ENCODE measurements around the gene LGMN. TPM values are rescaled to one million over a fixed set of nuclear protein-coding genes. Genes with fewer than 3 reads are reported as not detected.

Gene LGMN
- 2.5 TPM for total RNA-seq (2013)
- polyA plus RNA-seq (1 to 10 TPM; 1.7 to 3.3 (median 2.9) TPM), polyA minus RNA-seq (2.5 and 3.2 TPM in 2 replicates), total RNA-seq (13.7 to 101 (median 30.0) reads per million in 11 experiments)

DNA sequence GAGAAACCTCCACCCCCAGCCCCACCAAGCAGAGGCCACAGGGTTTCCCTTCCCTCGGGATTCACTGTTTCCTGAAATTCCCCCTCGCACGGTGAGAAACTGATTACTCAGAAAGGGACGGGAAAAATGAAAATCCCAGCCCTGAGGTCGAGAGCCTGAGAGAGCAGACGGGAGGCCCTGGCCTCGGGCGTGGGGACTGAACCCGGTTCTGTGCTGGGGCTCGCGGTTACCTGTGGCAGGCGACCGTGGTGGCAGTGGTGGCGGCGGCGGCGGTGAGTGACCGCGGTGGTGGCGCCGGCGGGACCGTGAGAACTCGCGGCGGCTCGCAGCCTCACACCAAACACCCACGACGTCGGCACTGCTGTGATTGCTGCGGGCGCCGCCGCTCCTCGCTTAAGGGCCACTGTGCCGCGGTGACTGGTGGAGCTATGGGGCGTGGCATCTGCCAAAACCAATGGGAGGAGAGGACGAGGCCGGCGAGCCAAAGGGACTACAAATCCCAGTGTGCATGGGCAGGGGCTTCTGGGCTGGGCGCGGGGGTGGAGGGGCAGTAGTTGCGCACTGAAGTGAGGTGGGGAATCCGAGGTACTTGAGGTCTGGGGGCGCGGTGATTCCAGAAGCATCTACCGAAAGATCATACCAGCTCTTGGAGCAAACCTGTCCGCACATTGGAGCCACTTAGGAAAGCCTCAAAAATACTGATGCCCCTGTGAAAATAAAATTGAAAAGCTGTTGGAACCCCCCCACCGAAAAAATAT, at the start of gene LGMN:
Gene LGMN, minus strand, starts transcription at position 369 of the 758 bp plus-strand sequence. CDS start 15,841 bp downstream, outside the sequence.
- Histone ChIP-seq H3K4me2 (replicated peaks; ENCODE audit: extremely low read depth, low read length, poor library complexity, severe bottlenecking) (peak within 1 kb of the TSS; percentile 82), H3K36me3 (replicated peaks in 1 of 2; ENCODE audit: control insufficient read depth in 1 of 2, insufficient read depth in 2 of 2, low read length in 2 of 2) (no peaks in the 10 kb centered on the region), H3K27me3 (ENCODE audit: control insufficient read depth in 2 of 2, insufficient read depth in 2 of 2, low read length in 2 of 2) (peaks cover 37 to 61% of the 10 kb centered on the region in 2 donors), H3K4me1 (ENCODE audit: control insufficient read depth in 1 of 2, insufficient read depth in 2 of 2, low read length in 2 of 2) (peaks cover 18 to 29% of the 10 kb centered on the region in 2 donors), H3K4me3 (replicated peaks in 1 of 3; ENCODE audit: low read depth in 2 of 3, low read length in 3 of 3) (peak within 1 kb of the TSS; percentile 23 to 73 (median 31)), H3K79me2 (ENCODE audit: insufficient read depth, low read length) (no peaks in the 10 kb centered on the region), H4K20me1 (ENCODE audit: insufficient read depth, low read length) (no peaks in the 10 kb centered on the region), H2AFZ (ENCODE audit: insufficient read depth, low read depth, low read length, poor library complexity, severe bottlenecking) (peak within 1 kb of the TSS; percentile 70), H3K27ac (ENCODE audit: low read depth in 1 of 2, low read length in 2 of 2) (no peak within 1 kb of the TSS), H3K9ac (ENCODE audit: insufficient read depth, low read length, poor library complexity, severe bottlenecking) (peak within 1 kb of the TSS; percentile 47), H3K9me3 (replicated peaks in 1 of 2; ENCODE audit: control insufficient read depth in 1 of 2, insufficient read depth in 1 of 2, low read length in 2 of 2) (peaks cover 11 to 19% of the 10 kb centered on the region in 2 donors)
- intact Hi-C loops (cut with micrococcal nuclease), result loop anchor here in 1 of 2 donors (1.0 to 5.0 kb wide), 2 partner anchors 13 to 39 kb away; no protein-coding TSS in a partner anchor
- 4% methylated on average over 39 of the region's 50 CpGs for WGBS (ENCODE audit: insufficient coverage)
- H3K4me3 Mint-ChIP-seq, result peak within 1 kb of the TSS; percentile 83 to 90
- H3K36me3 Mint-ChIP-seq, result peaks cover 4 to 16% of the 10 kb centered on the region in 2 donors
- TF ChIP-seq, protein P1, sequence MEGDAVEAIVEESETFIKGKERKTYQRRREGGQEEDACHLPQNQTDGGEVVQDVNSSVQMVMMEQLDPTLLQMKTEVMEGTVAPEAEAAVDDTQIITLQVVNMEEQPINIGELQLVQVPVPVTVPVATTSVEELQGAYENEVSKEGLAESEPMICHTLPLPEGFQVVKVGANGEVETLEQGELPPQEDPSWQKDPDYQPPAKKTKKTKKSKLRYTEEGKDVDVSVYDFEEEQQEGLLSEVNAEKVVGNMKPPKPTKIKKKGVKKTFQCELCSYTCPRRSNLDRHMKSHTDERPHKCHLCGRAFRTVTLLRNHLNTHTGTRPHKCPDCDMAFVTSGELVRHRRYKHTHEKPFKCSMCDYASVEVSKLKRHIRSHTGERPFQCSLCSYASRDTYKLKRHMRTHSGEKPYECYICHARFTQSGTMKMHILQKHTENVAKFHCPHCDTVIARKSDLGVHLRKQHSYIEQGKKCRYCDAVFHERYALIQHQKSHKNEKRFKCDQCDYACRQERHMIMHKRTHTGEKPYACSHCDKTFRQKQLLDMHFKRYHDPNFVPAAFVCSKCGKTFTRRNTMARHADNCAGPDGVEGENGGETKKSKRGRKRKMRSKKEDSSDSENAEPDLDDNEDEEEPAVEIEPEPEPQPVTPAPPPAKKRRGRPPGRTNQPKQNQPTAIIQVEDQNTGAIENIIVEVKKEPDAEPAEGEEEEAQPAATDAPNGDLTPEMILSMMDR (IDR thresholded peaks at IDR 0.05), result no peak
- H3K27me3 Mint-ChIP-seq (ENCODE audit: low read depth in 3 of 3), result peaks cover 55 to 73% (median 59%) of the 10 kb centered on the region in 3 donors
- peaks cover 37% of the 10 kb centered on the region for H3K4me1 Mint-ChIP-seq
- H3K9me3 Mint-ChIP-seq, result peaks cover 16 to 50% (median 36%) of the 10 kb centered on the region in 7 donors
- H3K27ac Mint-ChIP-seq, result peak within 1 kb of the TSS in 6 of 7 donors; percentile 26 to 81 (median 59)
- peak; percentile 69 to 80 (median 77) for DNase-seq

DNA sequence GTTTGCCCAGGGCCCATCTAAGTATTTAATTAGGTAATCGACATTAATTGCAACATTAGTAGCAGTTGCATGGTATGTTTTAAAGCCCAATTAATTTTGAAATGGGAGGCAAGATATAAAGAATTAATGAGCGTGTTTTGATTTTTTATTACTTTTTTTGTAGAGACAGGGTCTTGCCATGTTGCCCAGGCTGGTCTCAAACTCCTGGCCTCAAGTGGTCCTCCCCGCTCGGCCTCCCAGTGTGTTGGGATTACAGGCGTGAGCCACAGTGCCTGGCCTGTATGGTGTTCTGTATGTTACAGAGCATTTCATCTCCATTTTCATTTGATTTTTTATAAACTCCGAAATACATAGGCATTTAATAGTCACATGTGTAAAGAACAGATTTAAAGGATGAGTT, 46.5 kb upstream of the LGMN start:
- peak overlapping the region; percentile 98 for H3K4me2 ChIP-seq (replicated peaks; ENCODE audit: extremely low read depth, low read length, poor library complexity, severe bottlenecking)
- H3K4me1 Mint-ChIP-seq, result peaks cover 32% of the 10 kb centered on the region
- no peaks in the 10 kb centered on the region for H3K27me3 Mint-ChIP-seq (ENCODE audit: low read depth in 3 of 3)
- intact Hi-C loops (cut with micrococcal nuclease), result loop anchor here in 1 of 2 donors (10.0 kb wide), 1 partner anchor 670 kb away; the partner anchor contains the start of genes CPSF2 and NDUFB1
- peak overlapping the region; percentile 92 for H2AFZ ChIP-seq (ENCODE audit: insufficient read depth, low read depth, low read length, poor library complexity, severe bottlenecking)
- H3K9me3 ChIP-seq (replicated peaks in 1 of 2; ENCODE audit: control insufficient read depth in 1 of 2, insufficient read depth in 1 of 2, low read length in 2 of 2), result peaks cover 8 to 10% of the 10 kb centered on the region in 2 donors
- peaks cover 6 to 12% (median 10%) of the 10 kb centered on the region in 7 donors for H3K9me3 Mint-ChIP-seq
- peaks cover 24 to 32% of the 10 kb centered on the region in 2 donors for H3K4me1 ChIP-seq (ENCODE audit: control insufficient read depth in 1 of 2, insufficient read depth in 2 of 2, low read length in 2 of 2)
- TF ChIP-seq, protein P1 (IDR thresholded peaks at IDR 0.05), result no peak
- no CpG with 5 or more reads among the region's 6 CpGs for WGBS (ENCODE audit: insufficient coverage)
- no peak for DNase-seq
- no peaks in the 10 kb centered on the region for H3K27me3 ChIP-seq (ENCODE audit: control insufficient read depth in 2 of 2, insufficient read depth in 2 of 2, low read length in 2 of 2)
- H3K27ac ChIP-seq (ENCODE audit: low read depth in 1 of 2, low read length in 2 of 2), result peak overlapping the region; percentile 90 to 97
- H3K9ac ChIP-seq (ENCODE audit: insufficient read depth, low read length, poor library complexity, severe bottlenecking), result peak overlapping the region; percentile 97
- peaks cover 16 to 24% of the 10 kb centered on the region in 2 donors for H3K36me3 ChIP-seq (replicated peaks in 1 of 2; ENCODE audit: control insufficient read depth in 1 of 2, insufficient read depth in 2 of 2, low read length in 2 of 2)
- H4K20me1 ChIP-seq (ENCODE audit: insufficient read depth, low read length), result peaks cover 28% of the 10 kb centered on the region
- peaks cover 17 to 32% of the 10 kb centered on the region in 2 donors for H3K36me3 Mint-ChIP-seq
- peak overlapping the region; percentile 90 to 98 (median 97) for H3K27ac Mint-ChIP-seq
- H3K4me3 ChIP-seq (replicated peaks in 1 of 3; ENCODE audit: low read depth in 2 of 3, low read length in 3 of 3), result peak overlapping the region; percentile 91 to 99 (median 94)
- peaks cover 53% of the 10 kb centered on the region for H3K79me2 ChIP-seq (ENCODE audit: insufficient read depth, low read length)
- peak overlapping the region; percentile 94 to 98 for H3K4me3 Mint-ChIP-seq
